PC-9 (cell line): ENCODE data around the gene ZNRF3.

Experiments
- CTCF ChIP-seq: fragments of 200-600 bp; sonication (generic); conservative IDR thresholded peaks from 2 replicates; pipeline ENCODE4 v1.6.1; 2017; ENCODE audit warnings: mixed run types, antibody characterized with exemption, mild to moderate bottlenecking, moderate library complexity
- EZH2 ChIP-seq: fragments of 200-600 bp; sonication (generic); IDR thresholded peaks from 2 replicates; pipeline ENCODE4 v1.8.0; 2017; ENCODE audit warnings: antibody characterized with exemption, low read depth

GRCh38 chr22:29074276-29074772 lies 191.0 kb downstream of the ZNRF3 start:
- TF ChIP-seq CTCF (no peak), EZH2 (no peak)
